ENCODE measurements around the gene ESRRA. TPM values are rescaled to one million over a fixed set of nuclear protein-coding genes. Genes with fewer than 3 reads are reported as not detected.

ESRRA gene
- total and polyA plus RNA-seq, 9 of the 15 experiments (the other 6 are each of a cell fraction or from before 2014, with no cell fraction given) = 0.27 to 89.7 (median 23.7) TPM

DNA sequence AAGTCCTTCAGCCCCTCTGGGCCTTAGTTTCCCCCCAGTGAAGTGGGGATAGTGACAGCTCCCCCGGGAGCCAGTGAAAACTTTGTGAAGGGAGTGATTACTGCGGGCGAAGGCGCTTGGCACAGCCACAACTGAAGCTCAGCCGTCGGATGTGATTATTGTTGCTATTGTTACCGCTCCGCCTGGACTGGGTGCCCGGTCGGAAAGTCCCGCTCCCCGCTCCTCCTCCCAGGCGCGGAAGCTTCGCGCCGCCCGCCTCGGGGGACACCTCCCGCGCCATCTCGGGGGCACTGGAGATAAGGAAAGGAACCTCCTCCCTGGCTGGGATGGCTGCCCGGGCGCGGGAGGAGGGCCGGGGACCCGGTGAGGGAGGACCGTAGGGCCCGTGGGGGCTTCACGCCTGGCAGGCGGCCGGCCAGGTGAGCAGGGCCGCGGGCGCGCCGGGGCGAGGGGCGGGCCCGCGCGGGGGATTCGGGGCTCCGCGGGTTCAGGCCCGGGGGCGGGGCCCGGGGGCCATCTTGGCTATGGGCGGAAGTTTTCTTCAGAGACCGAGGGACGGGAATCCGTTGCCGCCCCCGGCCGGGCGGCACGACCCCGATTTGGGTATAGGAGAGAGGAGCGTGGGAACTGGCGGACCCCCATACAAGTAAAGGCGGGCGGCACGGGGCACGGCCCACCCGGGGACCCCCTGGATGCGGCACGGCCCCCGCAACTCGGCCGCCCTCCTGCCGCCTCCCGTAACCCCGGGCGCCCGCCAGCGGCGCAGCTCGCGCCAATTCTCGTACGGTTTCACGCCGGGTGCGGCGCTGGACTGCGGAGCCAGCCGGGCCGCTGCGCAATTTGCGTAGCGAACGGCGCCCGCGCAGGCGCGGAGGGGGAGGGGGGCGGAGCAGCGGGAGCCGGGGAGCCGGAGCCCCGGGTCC is 20.1 kb upstream of the ESRRA start, which contains the start of gene GPR137 (continued):
- TF ChIP-seq, protein P1, sequence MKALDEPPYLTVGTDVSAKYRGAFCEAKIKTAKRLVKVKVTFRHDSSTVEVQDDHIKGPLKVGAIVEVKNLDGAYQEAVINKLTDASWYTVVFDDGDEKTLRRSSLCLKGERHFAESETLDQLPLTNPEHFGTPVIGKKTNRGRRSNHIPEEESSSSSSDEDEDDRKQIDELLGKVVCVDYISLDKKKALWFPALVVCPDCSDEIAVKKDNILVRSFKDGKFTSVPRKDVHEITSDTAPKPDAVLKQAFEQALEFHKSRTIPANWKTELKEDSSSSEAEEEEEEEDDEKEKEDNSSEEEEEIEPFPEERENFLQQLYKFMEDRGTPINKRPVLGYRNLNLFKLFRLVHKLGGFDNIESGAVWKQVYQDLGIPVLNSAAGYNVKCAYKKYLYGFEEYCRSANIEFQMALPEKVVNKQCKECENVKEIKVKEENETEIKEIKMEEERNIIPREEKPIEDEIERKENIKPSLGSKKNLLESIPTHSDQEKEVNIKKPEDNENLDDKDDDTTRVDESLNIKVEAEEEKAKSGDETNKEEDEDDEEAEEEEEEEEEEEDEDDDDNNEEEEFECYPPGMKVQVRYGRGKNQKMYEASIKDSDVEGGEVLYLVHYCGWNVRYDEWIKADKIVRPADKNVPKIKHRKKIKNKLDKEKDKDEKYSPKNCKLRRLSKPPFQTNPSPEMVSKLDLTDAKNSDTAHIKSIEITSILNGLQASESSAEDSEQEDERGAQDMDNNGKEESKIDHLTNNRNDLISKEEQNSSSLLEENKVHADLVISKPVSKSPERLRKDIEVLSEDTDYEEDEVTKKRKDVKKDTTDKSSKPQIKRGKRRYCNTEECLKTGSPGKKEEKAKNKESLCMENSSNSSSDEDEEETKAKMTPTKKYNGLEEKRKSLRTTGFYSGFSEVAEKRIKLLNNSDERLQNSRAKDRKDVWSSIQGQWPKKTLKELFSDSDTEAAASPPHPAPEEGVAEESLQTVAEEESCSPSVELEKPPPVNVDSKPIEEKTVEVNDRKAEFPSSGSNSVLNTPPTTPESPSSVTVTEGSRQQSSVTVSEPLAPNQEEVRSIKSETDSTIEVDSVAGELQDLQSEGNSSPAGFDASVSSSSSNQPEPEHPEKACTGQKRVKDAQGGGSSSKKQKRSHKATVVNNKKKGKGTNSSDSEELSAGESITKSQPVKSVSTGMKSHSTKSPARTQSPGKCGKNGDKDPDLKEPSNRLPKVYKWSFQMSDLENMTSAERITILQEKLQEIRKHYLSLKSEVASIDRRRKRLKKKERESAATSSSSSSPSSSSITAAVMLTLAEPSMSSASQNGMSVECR (CRISPR knock-in tag; IDR thresholded peaks at IDR 0.05) = peak; percentile 54
- peak; percentile 68 for TF ChIP-seq L3MBTL2 (IDR thresholded peaks at IDR 0.05)
- peak in 1 of 2 experiments; percentile 55; a peak in 1 of 4 replicates for TF ChIP-seq HDAC1 (IDR thresholded peaks at IDR 0.05)
- peak; percentile 46 for TF ChIP-seq TBP (optimal IDR thresholded peaks at IDR 0.05; ENCODE audit: low read depth, low read length)
- TF ChIP-seq DNMT1 (IDR thresholded peaks at IDR 0.05) = no peak
- TF ChIP-seq, protein P2, sequence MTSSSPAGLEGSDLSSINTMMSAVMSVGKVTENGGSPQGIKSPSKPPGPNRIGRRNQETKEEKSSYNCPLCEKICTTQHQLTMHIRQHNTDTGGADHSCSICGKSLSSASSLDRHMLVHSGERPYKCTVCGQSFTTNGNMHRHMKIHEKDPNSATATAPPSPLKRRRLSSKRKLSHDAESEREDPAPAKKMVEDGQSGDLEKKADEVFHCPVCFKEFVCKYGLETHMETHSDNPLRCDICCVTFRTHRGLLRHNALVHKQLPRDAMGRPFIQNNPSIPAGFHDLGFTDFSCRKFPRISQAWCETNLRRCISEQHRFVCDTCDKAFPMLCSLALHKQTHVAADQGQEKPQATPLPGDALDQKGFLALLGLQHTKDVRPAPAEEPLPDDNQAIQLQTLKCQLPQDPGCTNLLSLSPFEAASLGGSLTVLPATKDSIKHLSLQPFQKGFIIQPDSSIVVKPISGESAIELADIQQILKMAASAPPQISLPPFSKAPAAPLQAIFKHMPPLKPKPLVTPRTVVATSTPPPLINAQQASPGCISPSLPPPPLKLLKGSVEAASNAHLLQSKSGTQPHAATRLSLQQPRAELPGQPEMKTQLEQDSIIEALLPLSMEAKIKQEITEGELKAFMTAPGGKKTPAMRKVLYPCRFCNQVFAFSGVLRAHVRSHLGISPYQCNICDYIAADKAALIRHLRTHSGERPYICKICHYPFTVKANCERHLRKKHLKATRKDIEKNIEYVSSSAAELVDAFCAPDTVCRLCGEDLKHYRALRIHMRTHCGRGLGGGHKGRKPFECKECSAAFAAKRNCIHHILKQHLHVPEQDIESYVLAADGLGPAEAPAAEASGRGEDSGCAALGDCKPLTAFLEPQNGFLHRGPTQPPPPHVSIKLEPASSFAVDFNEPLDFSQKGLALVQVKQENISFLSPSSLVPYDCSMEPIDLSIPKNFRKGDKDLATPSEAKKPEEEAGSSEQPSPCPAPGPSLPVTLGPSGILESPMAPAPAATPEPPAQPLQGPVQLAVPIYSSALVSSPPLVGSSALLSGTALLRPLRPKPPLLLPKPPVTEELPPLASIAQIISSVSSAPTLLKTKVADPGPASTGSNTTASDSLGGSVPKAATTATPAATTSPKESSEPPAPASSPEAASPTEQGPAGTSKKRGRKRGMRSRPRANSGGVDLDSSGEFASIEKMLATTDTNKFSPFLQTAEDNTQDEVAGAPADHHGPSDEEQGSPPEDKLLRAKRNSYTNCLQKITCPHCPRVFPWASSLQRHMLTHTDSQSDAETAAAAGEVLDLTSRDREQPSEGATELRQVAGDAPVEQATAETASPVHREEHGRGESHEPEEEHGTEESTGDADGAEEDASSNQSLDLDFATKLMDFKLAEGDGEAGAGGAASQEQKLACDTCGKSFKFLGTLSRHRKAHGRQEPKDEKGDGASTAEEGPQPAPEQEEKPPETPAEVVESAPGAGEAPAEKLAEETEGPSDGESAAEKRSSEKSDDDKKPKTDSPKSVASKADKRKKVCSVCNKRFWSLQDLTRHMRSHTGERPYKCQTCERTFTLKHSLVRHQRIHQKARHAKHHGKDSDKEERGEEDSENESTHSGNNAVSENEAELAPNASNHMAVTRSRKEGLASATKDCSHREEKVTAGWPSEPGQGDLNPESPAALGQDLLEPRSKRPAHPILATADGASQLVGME (CRISPR knock-in tag; IDR thresholded peaks at IDR 0.05) = no peak
- peak; percentile 86 for TF ChIP-seq MTA1 (IDR thresholded peaks at IDR 0.05; ENCODE audit: borderline replicate concordance)
- peak; percentile 100 for TF ChIP-seq HNRNPH1 (optimal IDR thresholded peaks at IDR 0.05; ENCODE audit: low read depth, low read length)
- no peak for TF ChIP-seq XRCC4 (IDR thresholded peaks at IDR 0.05; ENCODE audit: extremely low read depth, insufficient read depth, insufficient read length)
- TF ChIP-seq ZNF24 (IDR thresholded peaks at IDR 0.05) = peak; percentile 100
- peak; percentile 27; the same call in 1 of the 2 replicates for TF ChIP-seq ZNF324 (CRISPR knock-in tag; IDR thresholded peaks at IDR 0.05)
- TF ChIP-seq GABPA (tag; conservative IDR thresholded peaks at IDR 0.05; ENCODE audit: low read depth) = peak; percentile 85
- peak; percentile 96 for TF ChIP-seq PTBP1 (IDR thresholded peaks at IDR 0.05; ENCODE audit: low read depth, low read length)
- no peak for TF ChIP-seq ETV6 (IDR thresholded peaks at IDR 0.05; ENCODE audit: borderline replicate concordance in 1 of 2, low read depth in 2 of 2, low read length in 1 of 2)
- TF ChIP-seq ETV6 (CRISPR knock-in tag; IDR thresholded peaks at IDR 0.05; ENCODE audit: borderline replicate concordance) = no peak
- TF ChIP-seq, protein P3, sequence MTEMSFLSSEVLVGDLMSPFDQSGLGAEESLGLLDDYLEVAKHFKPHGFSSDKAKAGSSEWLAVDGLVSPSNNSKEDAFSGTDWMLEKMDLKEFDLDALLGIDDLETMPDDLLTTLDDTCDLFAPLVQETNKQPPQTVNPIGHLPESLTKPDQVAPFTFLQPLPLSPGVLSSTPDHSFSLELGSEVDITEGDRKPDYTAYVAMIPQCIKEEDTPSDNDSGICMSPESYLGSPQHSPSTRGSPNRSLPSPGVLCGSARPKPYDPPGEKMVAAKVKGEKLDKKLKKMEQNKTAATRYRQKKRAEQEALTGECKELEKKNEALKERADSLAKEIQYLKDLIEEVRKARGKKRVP (CRISPR knock-in tag; IDR thresholded peaks at IDR 0.05) = no peak
- TF ChIP-seq TCF7L2 (IDR thresholded peaks at IDR 0.05; ENCODE audit: low read depth, low read length) = no peak
